DMS53 treated with DMSO at 0.1 percent for 48 hours (cell line): ENCODE results near the gene USH1G.

Experiments used
- DNase-seq: peaks from one replicate; lab custom pipeline; 2025; ENCODE audit not compliant: unreplicated experiment; lab: John Stamatoyannopoulos, UW

USH1G gene

GRCh38 chr17:74954665-74955421, 31.8 kb upstream of the USH1G start:
- no peak for DNase-seq

GRCh38 chr17:74954115-74954514, 31.1 kb upstream of the USH1G start:
- DNase-seq: no peak

GRCh38 chr17:74953134-74953687, 30.2 kb upstream of the USH1G start:
- no peak for DNase-seq

DNA sequence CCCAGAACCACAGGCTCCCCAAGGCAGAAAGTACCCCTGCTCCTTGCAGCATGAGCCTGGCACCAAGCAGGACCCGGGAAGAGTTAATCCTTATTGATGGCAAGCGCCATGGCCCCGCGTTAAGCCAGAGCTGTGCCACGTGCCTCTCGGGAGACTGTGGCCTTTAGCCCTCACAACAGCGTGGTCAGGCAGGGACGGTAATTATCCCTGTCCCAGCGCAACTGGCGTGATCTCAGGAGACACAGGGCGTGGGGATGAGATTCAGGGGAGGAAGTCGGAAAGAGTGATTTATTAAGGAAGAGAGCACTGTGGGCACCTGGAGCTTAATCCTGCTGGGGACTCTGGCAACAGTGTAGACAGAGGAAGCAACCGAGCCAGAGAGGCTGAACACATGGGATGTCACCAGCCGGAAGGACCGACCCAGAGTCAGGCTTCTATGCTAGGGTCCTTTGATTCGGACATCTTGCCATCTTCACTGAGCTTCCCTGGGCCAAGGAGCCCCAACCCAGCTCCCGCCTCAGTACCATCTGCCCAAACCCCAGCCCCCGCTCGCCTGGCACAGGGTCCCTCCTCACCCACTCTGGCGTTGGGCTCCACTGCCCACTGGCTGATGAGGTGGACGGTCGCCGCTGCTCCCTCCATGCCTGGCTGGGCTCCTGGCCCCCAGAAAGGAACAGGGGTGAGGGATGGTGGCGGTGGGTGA, 29.5 kb upstream of the USH1G start:
- no peak for DNase-seq

GRCh38 chr17:74951680-74952421, 28.8 kb upstream of the USH1G start:
- DNase-seq: no peak

DNA sequence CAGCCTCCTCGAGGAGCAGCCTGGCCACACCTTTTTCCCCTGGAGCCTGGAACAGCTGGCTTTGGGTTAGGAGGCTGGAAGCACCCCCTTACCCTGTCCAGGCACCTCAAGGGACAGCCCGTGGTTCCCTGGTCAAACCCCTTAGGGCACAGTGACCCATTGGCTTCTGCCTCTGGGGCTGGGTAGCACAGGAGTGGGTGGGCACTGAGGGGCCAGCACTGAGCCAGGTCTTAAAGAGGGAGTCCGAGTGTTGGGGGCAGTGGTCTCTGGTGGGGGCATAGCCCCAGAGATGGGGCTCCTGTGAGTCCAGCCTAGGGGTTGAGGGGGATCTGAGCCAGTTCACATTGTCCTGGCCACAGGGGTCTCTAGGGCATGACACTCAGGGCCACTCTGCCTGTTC, 28.0 kb upstream of the USH1G start:
- DNase-seq: no peak

GRCh38 chr17:74950207-74950606, 27.2 kb upstream of the USH1G start:
- peak; percentile 89 for DNase-seq

DNA sequence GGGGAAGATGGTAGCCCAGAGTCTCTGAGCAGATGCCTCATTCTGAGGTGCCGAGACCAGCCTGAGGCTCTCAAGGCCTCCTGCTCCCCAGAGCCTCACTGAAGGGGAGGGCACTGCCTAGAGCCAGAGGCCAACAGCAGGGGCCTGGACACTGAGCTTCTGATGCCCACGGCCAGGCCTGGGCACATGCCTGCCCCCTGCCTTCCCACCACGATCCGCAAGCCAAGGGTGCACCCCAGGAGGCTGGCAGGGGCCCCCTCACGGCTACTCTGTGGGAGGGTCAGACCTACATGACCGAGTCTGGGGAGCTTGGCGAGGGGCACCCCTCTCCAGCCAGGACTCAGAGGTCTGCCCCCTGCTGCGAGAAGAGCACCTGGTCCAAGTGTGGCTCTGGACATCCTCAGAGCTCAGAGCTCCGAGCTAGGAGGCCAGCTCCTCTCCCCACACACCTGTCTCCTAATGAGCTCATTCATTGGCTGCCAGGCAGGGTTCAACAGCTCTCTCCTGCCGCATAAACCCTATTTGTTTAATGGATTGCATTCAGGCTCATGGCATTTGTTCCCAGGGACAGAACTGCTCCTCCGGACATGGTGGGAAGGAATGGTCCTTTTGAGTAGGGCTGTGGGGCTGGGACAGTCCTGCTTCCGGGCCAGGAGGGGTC, 26.5 kb upstream of the USH1G start:
- DNase-seq: peak; percentile 54

DNA sequence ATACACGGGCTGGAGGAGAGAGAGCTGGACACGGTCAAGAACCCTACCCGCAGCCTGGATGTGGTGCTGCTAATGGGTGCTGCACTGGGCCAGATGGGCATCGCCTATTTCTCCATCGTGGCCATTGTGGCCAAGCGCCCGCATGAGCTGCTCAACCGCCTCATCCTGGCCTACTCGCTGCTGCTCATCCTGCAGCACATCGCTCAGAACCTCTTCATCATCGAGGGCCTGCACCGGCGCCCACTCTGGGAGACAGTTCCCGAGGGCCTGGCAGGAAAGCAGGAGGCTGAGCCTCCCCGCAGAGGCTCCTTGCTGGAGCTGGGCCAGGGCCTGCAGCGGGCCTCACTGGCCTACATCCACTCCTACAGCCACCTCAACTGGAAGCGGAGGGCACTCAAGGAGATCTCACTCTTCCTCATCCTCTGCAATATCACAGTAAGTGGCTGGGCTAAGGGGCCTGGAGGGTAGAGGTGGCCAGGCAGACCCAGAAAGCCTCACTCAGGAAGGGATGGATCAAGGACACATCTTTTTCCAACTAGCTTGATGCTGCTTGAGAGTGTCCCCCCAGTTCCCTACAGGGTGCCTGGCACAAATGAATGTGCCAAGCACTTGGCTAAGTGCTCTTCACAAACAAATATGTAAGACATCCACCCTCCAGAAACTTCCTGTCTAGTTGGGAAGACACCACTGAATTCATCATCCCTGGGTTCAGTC, 24.1 kb upstream of the USH1G start:
- no peak for DNase-seq

GRCh38 chr17:74946641-74947040, 23.6 kb upstream of the USH1G start:
- DNase-seq: no peak

DNA sequence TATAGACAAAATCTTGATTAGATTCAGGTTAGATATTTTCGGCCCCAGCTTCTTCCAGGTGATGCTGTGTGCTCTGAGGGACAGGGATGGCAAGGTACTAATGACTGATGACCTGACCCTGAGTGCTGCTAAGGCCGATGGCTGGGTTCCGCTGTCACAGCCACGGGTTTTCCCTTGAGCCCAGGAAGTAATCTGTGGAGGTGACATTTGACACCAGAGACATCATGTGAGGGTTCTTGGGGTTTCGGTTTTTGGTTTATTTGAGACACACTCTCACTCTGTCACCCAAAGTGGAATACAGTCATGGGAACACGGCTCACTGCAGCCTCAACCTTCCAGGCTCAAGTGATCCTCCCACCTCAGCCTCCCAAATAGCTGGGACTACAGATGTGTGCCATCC, 22.5 kb upstream of the USH1G start:
- DNase-seq: no peak

GRCh38 chr17:74943808-74944522, 20.9 kb upstream of the USH1G start:
- DNase-seq: no peak

DNA sequence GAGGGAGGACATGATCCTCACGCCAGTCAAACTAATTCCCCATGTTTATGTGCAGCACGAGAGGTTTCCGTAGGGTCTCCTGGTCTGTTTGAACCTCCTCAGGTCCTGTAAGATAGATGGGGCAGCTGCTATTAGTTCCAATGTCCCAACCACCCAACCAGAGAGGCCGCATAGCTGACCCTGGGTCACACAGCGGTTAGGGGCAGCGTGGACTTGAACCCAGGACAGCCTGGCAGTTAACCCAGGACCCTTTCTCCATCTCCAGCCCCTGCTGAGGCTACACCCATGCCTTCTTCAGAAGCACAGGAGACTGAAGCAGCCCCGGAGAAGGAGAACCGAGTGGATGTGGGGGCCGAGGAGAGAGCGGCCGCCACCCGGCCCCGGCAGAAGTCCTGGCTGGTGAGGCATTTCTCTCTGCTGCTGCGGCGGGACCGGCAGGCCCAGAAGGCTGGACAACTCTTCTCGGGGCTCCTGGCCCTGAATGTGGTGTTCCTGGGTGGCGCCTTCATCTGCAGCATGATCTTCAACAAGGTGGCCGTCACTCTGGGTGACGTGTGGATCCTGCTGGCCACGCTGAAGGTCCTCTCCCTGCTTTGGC, 18.2 kb upstream of the USH1G start:
- no peak for DNase-seq

DNA sequence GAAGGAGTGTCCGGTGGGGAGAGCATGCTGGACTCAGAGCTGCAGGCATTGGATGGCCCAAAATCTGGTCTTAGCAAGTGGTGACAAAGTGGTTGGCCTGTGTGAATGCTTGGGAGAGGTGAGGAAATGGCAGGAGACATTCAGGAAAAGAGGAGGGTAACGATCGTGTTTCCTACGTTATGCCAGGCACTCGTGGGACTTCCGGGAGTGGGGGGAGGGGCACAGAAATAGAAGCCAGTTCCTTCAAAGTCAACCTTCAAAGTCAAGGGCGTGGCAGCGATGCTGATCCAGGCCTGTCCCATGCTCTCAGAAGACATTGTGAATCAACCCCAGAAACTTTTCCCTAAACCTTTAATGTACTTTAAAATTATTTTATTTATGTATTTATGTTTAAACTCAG, 16.5 kb upstream of the USH1G start:
- DNase-seq: no peak

GRCh38 chr17:74938194-74938950, 15.3 kb upstream of the USH1G start:
- no peak for DNase-seq

DNA sequence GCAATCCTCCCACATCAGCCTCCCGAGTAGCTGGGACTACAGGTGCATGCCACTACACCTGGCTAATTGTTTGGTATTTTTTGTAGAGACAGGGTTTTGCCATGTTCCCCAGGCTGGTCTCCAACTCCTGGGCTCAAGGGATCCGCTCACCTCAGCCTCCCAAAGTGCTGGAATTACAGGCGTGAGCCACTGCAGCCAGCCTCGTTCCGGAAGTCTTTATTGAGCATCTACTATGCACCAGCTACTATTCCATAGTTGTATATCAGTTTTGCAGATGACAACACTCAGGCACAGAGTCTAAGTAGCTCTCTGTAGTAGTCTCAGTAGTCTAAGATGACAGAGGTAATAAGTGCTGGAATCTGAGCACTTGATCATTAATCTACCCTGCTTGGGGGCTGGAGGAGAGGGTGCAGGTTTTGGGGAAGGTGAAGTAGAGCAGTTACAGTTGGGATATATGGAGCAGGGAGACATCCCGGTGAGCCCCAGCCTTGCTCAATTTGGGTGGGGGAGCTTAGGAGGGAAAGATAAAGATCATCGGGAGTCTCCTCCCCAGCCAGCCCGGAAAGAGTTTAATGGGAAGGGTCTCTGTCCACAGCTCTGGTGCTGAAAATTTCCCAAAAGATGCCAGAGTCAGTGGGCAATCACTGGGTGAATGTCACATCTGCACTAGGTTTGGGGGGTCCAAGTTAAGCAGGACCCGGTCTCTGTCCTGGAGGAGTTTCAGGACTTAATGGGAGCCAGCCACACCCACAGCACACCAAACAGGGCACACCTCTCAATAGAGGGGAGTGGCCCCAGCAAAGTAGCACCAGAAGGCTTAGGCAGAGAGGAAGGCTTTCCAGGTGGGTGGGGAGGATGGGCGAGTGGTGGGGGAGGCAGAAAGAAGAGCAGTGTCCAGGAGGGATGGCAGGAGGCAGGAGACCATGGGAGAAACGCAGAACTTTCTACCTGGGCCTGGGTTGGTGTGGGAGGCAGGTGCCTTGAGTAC, 14.3 kb upstream of the USH1G start:
- DNase-seq: no peak

GRCh38 chr17:74936470-74936799, 13.4 kb upstream of the USH1G start:
- DNase-seq: no peak
